NCI-H69 (cell line): ENCODE results near the gene CAPN8.

Source experiments
- DNase-seq: peaks from one replicate; lab custom pipeline; 2025; lab: John Stamatoyannopoulos, UW

The CAPN8 gene

GRCh38 chr1:223654083-223654482 is 11.4 kb downstream of the CAPN8 start:
- DNase-seq = peak; percentile 33

GRCh38 chr1:223653431-223653830 is 12.1 kb downstream of the CAPN8 start:
- no peak for DNase-seq

- DNase-seq = no peak
Measured at GRCh38 chr1:223653015-223653414, 12.5 kb downstream of the CAPN8 start.

GRCh38 chr1:223652436-223652941 is 13.0 kb downstream of the CAPN8 start:
- DNase-seq = peak; percentile 15

- DNase-seq = no peak
Measured at GRCh38 chr1:223651291-223651991, 14.1 kb downstream of the CAPN8 start.

GRCh38 chr1:223650465-223650864 is 15.0 kb downstream of the CAPN8 start:
- no peak for DNase-seq

GRCh38 chr1:223649222-223649621 is 16.3 kb downstream of the CAPN8 start:
- no peak for DNase-seq

GRCh38 chr1:223647249-223647648 is 18.3 kb downstream of the CAPN8 start:
- DNase-seq = no peak

GRCh38 chr1:223645903-223646302 is 19.6 kb downstream of the CAPN8 start:
- peak; percentile 41 for DNase-seq

- peak; percentile 47 for DNase-seq
Measured at GRCh38 chr1:223642237-223642636, 23.3 kb downstream of the CAPN8 start.

- no peak for DNase-seq
Measured at GRCh38 chr1:223641523-223642039, 23.9 kb downstream of the CAPN8 start.

GRCh38 chr1:223639331-223639749 is 26.2 kb downstream of the CAPN8 start:
- DNase-seq = no peak

GRCh38 chr1:223635236-223635635 is 30.3 kb downstream of the CAPN8 start:
- DNase-seq = no peak

GRCh38 chr1:223634423-223634822 is 31.1 kb downstream of the CAPN8 start:
- DNase-seq = no peak

GRCh38 chr1:223631956-223632355 is 33.5 kb downstream of the CAPN8 start:
- peak; percentile 19 for DNase-seq

GRCh38 chr1:223631473-223631872 is 34.0 kb downstream of the CAPN8 start:
- peak; percentile 46 for DNase-seq

GRCh38 chr1:223629126-223629457 is 36.4 kb downstream of the CAPN8 start:
- no peak for DNase-seq

GRCh38 chr1:223628233-223629125 is 37.0 kb downstream of the CAPN8 start:
- DNase-seq = peak; percentile 76

- no peak for DNase-seq
Measured at GRCh38 chr1:223622132-223622842, 43.2 kb downstream of the CAPN8 start.

- DNase-seq = no peak
Measured at GRCh38 chr1:223621312-223621734, 44.2 kb downstream of the CAPN8 start.

- no peak for DNase-seq
Measured at GRCh38 chr1:223620297-223620897, 45.1 kb downstream of the CAPN8 start.

GRCh38 chr1:223618680-223619079 is 46.8 kb downstream of the CAPN8 start:
- no peak for DNase-seq
